ENCODE measurements around the gene GADL1.

GADL1 gene

GRCh38 chr3:30713885-30714503 is 180.5 kb downstream of the GADL1 start:
- DNase-seq: no peak

GRCh38 chr3:30712991-30713390 is 181.5 kb downstream of the GADL1 start:
- DNase-seq: no peak

- DNase-seq: no peak
Measured at GRCh38 chr3:30711867-30712266, 182.6 kb downstream of the GADL1 start.

- no peak for DNase-seq
Measured at GRCh38 chr3:30711151-30711550, 183.3 kb downstream of the GADL1 start.

- DNase-seq: no peak
Measured at GRCh38 chr3:30710017-30710416, 184.4 kb downstream of the GADL1 start.

GRCh38 chr3:30708472-30708871 is 186.0 kb downstream of the GADL1 start:
- DNase-seq: no peak

GRCh38 chr3:30707825-30708224 is 186.6 kb downstream of the GADL1 start:
- no peak for DNase-seq

- DNase-seq: no peak
Measured at GRCh38 chr3:30704931-30705890, 189.2 kb downstream of the GADL1 start.

GRCh38 chr3:30702828-30703397 is 191.5 kb downstream of the GADL1 start:
- no peak for DNase-seq

GRCh38 chr3:30702038-30702827 is 192.2 kb downstream of the GADL1 start:
- no peak for DNase-seq

- DNase-seq: no peak
Measured at GRCh38 chr3:30700702-30701321, 193.6 kb downstream of the GADL1 start.

GRCh38 chr3:30699927-30700326 is 194.5 kb downstream of the GADL1 start:
- DNase-seq: no peak

GRCh38 chr3:30698549-30698948 is 195.9 kb downstream of the GADL1 start:
- DNase-seq: no peak

- DNase-seq: no peak
Measured at GRCh38 chr3:30696896-30697295, 197.6 kb downstream of the GADL1 start.

- no peak for DNase-seq
Measured at GRCh38 chr3:30696403-30696819, 198.1 kb downstream of the GADL1 start.

- DNase-seq: no peak
Measured at GRCh38 chr3:30695302-30696061, 199.0 kb downstream of the GADL1 start.

- DNase-seq: no peak
Measured at GRCh38 chr3:30694668-30695067, 199.8 kb downstream of the GADL1 start.

- DNase-seq: no peak
Measured at GRCh38 chr3:30694148-30694547, 200.3 kb downstream of the GADL1 start.

GRCh38 chr3:30693470-30694120 is 200.9 kb downstream of the GADL1 start:
- peak in 5 of 6 experiments; percentile 36 to 73 (median 52) for DNase-seq

- no peak for DNase-seq
Measured at GRCh38 chr3:30692498-30693130, 201.8 kb downstream of the GADL1 start.

- DNase-seq: no peak
Measured at GRCh38 chr3:30691944-30692343, 202.5 kb downstream of the GADL1 start.

Measured in stimulated activated naive CD4-positive, alpha-beta T cell (primary cell).